Cardiac ventricle fibroblast (primary cell): ENCODE measurements around the gene MS4A10. TPM values are rescaled to one million over a fixed set of nuclear protein-coding genes. Genes with fewer than 3 reads are reported as not detected.

Experiments
- total RNA-seq: library from RNA; depleted of rRNA; stranded (reverse); fragments of >200 nt; gene quantifications from 2 replicates; pipeline ENCODE4 v1.2.3, GENCODE V29; 2015

MS4A10 gene
- not detected in 2 replicates for total RNA-seq

GRCh38 chr11:60785136-60785535 lies at the start of gene MS4A10:
MS4A10 (plus strand) TSS chr11:60785333; CDS start chr11:60790336, 5,003 bp downstream.

GRCh38 chr11:60756307-60757032 lies 28.7 kb upstream of the MS4A10 start, which contains the start of gene MS4A15:
MS4A15 (plus strand) TSS chr11:60756867; CDS start chr11:60763734, 6,867 bp downstream.

GRCh38 chr11:60841797-60842667 lies 56.9 kb downstream of the MS4A10 start, which contains the start of gene CCDC86:
CCDC86 (plus strand) TSS chr11:60842113; CDS start chr11:60842125, 12 bp downstream.

Other genes with a start within 250 kb of the MS4A10 start
- not detected in 2 replicates for gene MS4A8, start 85.7 kb upstream of the MS4A10 start, total RNA-seq
- gene MS4A18, start 60.6 kb upstream of the MS4A10 start, total RNA-seq = not detected in 2 replicates
- gene MS4A15, start 28.5 kb upstream of the MS4A10 start, total RNA-seq = not detected in 2 replicates
- 19.7 and 23.0 TPM in 2 replicates for gene CCDC86, start 56.8 kb downstream of the MS4A10 start, total RNA-seq
- gene PTGDR2, start 70.6 kb downstream of the MS4A10 start, total RNA-seq = 0.29 TPM in 1 of 2 replicates, not detected in the other
- gene ZP1, start 82.2 kb downstream of the MS4A10 start, total RNA-seq = 1.0 and 1.9 TPM in 2 replicates
- gene PRPF19, start 121.3 kb downstream of the MS4A10 start, total RNA-seq = 60.6 and 66.8 TPM in 2 replicates
- 54.5 and 59.8 TPM in 2 replicates for gene TMEM109, start 128.8 kb downstream of the MS4A10 start, total RNA-seq
- gene TMEM132A, start 139.1 kb downstream of the MS4A10 start, total RNA-seq = 15.1 and 16.9 TPM in 2 replicates
- 9.0 and 17.3 TPM in 2 replicates for gene SLC15A3, start 166.8 kb downstream of the MS4A10 start, total RNA-seq
- gene CD6, start 186.3 kb downstream of the MS4A10 start, total RNA-seq = not detected in 2 replicates